Endothelial cell of umbilical vein (primary cell): ENCODE data around the gene PILRA. TPM values are rescaled to one million over a fixed set of nuclear protein-coding genes. Genes with fewer than 3 reads are reported as not detected.

Experiments used
- BruUV-seq: library from RNA; stranded (reverse); fragments of 400-500 nt; replicated peaks from 2 replicates; lab custom pipeline; 2021; lab: Mats Ljungman, UMichigan
- CTCF ChIA-PET: fragments of 300-600, 350-600 bp; sonication (Branson Sonifier 250); formaldehyde crosslinking; loops from one replicate; lab custom pipeline; 2021; ENCODE audit warnings: antibody characterized with exemption, inconsistent platforms; lab: Charles Lee
- POLR2A ChIA-PET: fragments of 300-600, 350-600 bp; sonication (Branson Sonifier 250); formaldehyde crosslinking; loops from one replicate; lab custom pipeline; 2021; ENCODE audit warnings: antibody characterized with exemption, inconsistent platforms; lab: Charles Lee
- DNase-seq: peaks from one replicate; pipeline ENCODE4 v3.0.0-alpha.2; 2011; ENCODE audit warnings: low read depth, low spot score
- FAIRE-seq: peaks from 2 replicates; lab custom pipeline; 2011; peaks lifted over from hg19 to GRCh38; lab: Jason Lieb, UNC
- H2AFZ ChIP-seq: 2 replicates; pipeline ENCODE4 v1.6.0; 2012; ENCODE audit warnings: low read depth, low read length, control low read depth, inconsistent platforms
- H3K27ac ChIP-seq: 2 replicates; pipeline ENCODE4 v1.5.1; 2011; ENCODE audit warnings: low read depth, mild to moderate bottlenecking, control low read depth, low read length, moderate library complexity; ENCODE audit not compliant: insufficient read depth
- H3K27me3 ChIP-seq, 2 experiments: 2 replicates each; pipeline versions ENCODE4 v1.6.0 to v1.6.1; 2011; ENCODE audit warnings: low read length in 2 of 2, mixed read lengths in 1 of 2; ENCODE audit not compliant: control insufficient read depth in 2 of 2, insufficient read depth in 2 of 2
- H3K36me3 ChIP-seq, 2 experiments: 2 replicates in 1 of 2; 3 replicates in 1 of 2; pipeline ENCODE4 v1.5.1; 2011; ENCODE audit warnings: low read length in 2 of 2, mild to moderate bottlenecking in 1 of 2, moderate library complexity in 1 of 2; ENCODE audit not compliant: control insufficient read depth in 2 of 2, insufficient read depth in 2 of 2; ENCODE audit errors: extremely low read depth in 1 of 2
- H3K4me1 ChIP-seq: 3 replicates; pipeline ENCODE4 v1.5.1; 2011; ENCODE audit warnings: mild to moderate bottlenecking, low read length; ENCODE audit not compliant: control insufficient read depth, insufficient read depth; ENCODE audit errors: extremely low read depth
- H3K4me2 ChIP-seq: 2 replicates; pipeline ENCODE4 v1.6.1; 2011; ENCODE audit warnings: low read length, control low read depth, mixed read lengths; ENCODE audit not compliant: insufficient read depth
- H3K4me3 ChIP-seq, 3 experiments: fragments of 200-600 bp in 1 of 3; sonication (generic), shearing (Covaris generic) in 1 of 3; replicated peaks in 1 of 3; 2 replicates each; pipeline ENCODE4 v1.5.1; 2011 to 2016; ENCODE audit warnings: control low read depth in 3 of 3, low read length in 3 of 3, mild to moderate bottlenecking in 2 of 3, inconsistent platforms in 1 of 3, low read depth in 1 of 3, moderate library complexity in 1 of 3; ENCODE audit not compliant: insufficient read depth in 1 of 3
- H3K79me2 ChIP-seq: 2 replicates; pipeline ENCODE4 v1.6.0; 2012; ENCODE audit warnings: low read length, inconsistent platforms; ENCODE audit not compliant: control insufficient read depth, insufficient read depth
- H3K9ac ChIP-seq: replicated peaks from 2 replicates; pipeline ENCODE3; 2011; ENCODE audit warnings: low read length, control low read depth; ENCODE audit not compliant: insufficient read depth; ENCODE audit errors: extremely low read depth
- H3K9me1 ChIP-seq: replicated peaks from 3 replicates; pipeline ENCODE4 v1.6.0; 2011; ENCODE audit warnings: mild to moderate bottlenecking, low read length; ENCODE audit not compliant: control insufficient read depth, insufficient read depth; ENCODE audit errors: extremely low read depth
- H3K9me3 ChIP-seq: replicated peaks from 2 replicates; pipeline ENCODE4 v1.5.1; 2012; ENCODE audit warnings: low read length, inconsistent platforms; ENCODE audit not compliant: control insufficient read depth, insufficient read depth
- H4K20me1 ChIP-seq: replicated peaks from 2 replicates; pipeline ENCODE3; 2011; ENCODE audit warnings: mild to moderate bottlenecking, low read length; ENCODE audit not compliant: control insufficient read depth, insufficient read depth; ENCODE audit errors: extremely low read depth
- EZH2 ChIP-seq: IDR thresholded peaks from 2 replicates; pipeline ENCODE4 v1.6.1; 2012; ENCODE audit warnings: borderline replicate concordance, low read depth, mild to moderate bottlenecking, moderate library complexity, low read length, inconsistent platforms; ENCODE audit not compliant: severe bottlenecking
- FOS ChIP-seq: IDR thresholded peaks from 2 replicates; pipeline ENCODE4 v1.6.1; 2011; ENCODE audit warnings: mild to moderate bottlenecking, low read length, moderate library complexity, borderline replicate concordance; ENCODE audit not compliant: insufficient read depth
- GATA2 ChIP-seq: IDR thresholded peaks from 2 replicates; pipeline ENCODE4 v1.7.0; 2011; ENCODE audit warnings: low read depth, mild to moderate bottlenecking, moderate library complexity, mixed read lengths, low read length; ENCODE audit not compliant: insufficient read length, insufficient read depth
- JUN ChIP-seq: IDR thresholded peaks from 2 replicates; pipeline ENCODE4 v1.6.1; 2011; ENCODE audit warnings: borderline replicate concordance, low read depth; ENCODE audit not compliant: insufficient read length, insufficient read depth
- MYC ChIP-seq: IDR thresholded peaks from one replicate; pipeline ENCODE4 v1.6.1; 2011; ENCODE audit warnings: mild to moderate bottlenecking, low read depth, low read length
- POLR2A ChIP-seq: IDR thresholded peaks from 2 replicates; pipeline ENCODE4 v1.6.1; 2012; ENCODE audit warnings: low read depth, mild to moderate bottlenecking, control low read depth, low read length
- POLR2AphosphoS5 ChIP-seq: IDR thresholded peaks from 2 replicates; pipeline ENCODE4 v1.6.1; 2012; ENCODE audit warnings: low read depth, mild to moderate bottlenecking, control low read depth, low read length, moderate library complexity; ENCODE audit not compliant: insufficient read depth
- dilution Hi-C: fragments of 300-500 bp; cut with MboI; formaldehyde crosslinking; loops from one replicate; pipeline ENCODE4 v1.15.0; 2019; ENCODE audit warnings: low sequenced_read_pairs; ENCODE audit not compliant: extremely low pct_ligation_motif_present
- intact Hi-C: fragments of 100-400 bp; cut with micrococcal nuclease; formaldehyde crosslinking; loops from one replicate; pipeline ENCODE4 v1.10.0; 2022
- polyA plus RNA-seq, 4 experiments: library from polyadenylated mRNA; depleted of rRNA in 3 of 4; stranded (reverse) in 3 of 4; unstranded in 1 of 4; fragments of >200 nt; gene quantifications; 2 replicates each; pipeline versions ENCODE4 v1.2.1 to v1.2.3, GENCODE V29; 2011 to 2012; ENCODE audit warnings: missing spikeins in 1 of 4
- total RNA-seq: library from RNA; stranded (reverse); gene quantifications from 2 replicates; pipeline ENCODE4 v1.2.3, GENCODE V29; 2021
- TF ChIP-seq, protein P1 (sequence below): IDR thresholded peaks from 2 replicates; pipeline ENCODE4 v1.6.1; 2011; ENCODE audit not compliant: insufficient read depth, insufficient read length
- TF ChIP-seq, protein P2 (sequence below), 2 donors: IDR thresholded peaks; 1 replicate in 1 of 2; 2 replicates in 1 of 2; pipeline ENCODE4 v1.5.1; 2011; ENCODE audit warnings: low read length in 2 of 2, mild to moderate bottlenecking in 2 of 2, moderate library complexity in 2 of 2, control low read depth in 1 of 2, inconsistent platforms in 1 of 2, low read depth in 1 of 2; ENCODE audit not compliant: insufficient read depth in 1 of 2; ENCODE audit errors: extremely low read depth in 1 of 2

PILRA gene
- total and polyA plus RNA-seq, 2 donors (not counting 3 experiments of a cell fraction or from before 2014, with no cell fraction given) = 0.61 to 1.3 TPM

DNA sequence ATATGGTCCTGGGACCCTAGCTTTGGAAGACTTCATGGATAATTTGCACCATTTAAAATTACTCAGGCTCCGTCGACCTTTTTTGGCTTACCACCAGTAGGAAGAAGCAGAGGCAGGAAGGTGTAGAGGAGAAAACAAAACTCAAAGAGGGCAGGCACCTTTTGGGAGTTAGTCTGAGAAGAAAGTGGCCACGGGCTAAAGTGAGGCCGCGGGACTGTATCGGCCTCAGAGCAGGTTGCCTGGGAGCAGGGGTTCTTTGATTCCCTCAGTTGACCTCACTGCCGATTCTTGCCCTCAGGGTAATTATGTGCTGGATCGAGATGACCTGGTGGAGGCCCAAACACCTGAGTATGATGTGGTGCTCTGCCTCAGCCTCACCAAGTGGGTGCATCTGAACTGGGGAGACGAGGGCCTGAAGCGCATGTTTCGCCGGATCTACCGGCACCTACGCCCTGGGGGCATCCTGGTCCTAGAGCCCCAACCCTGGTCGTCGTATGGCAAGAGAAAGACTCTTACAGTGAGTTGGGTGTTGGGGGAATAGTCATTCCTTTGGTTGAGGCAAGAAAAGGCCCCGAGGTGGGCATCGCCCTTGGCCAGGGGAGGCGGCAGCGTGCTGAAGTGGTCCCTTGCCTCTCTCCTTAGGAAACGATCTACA, 59.5 kb downstream of the PILRA start:
- no TSS peak for BruUV-seq
- Histone ChIP-seq H3K27me3 (no peaks in the 10 kb centered on the region), H3K79me2 (peaks cover 49% of the 10 kb centered on the region), H3K36me3 (peaks cover 5 to 20% of the 10 kb centered on the region in 2 experiments), H4K20me1 (no peaks in the 10 kb centered on the region), H3K9ac (no peak overlapping the region), H3K27ac (no peak overlapping the region), H3K4me1 (peaks cover 28% of the 10 kb centered on the region), H3K9me1 (no peaks in the 10 kb centered on the region), H3K9me3 (no peaks in the 10 kb centered on the region), H2AFZ (no peak overlapping the region), H3K4me2 (no peak overlapping the region), H3K4me3 (no peak overlapping the region)
- POLR2A ChIA-PET = interaction anchor here (0.6 to 1.4 kb wide), 2 partner anchors 12 to 379 kb away, joined by 3 to 4 read pairs; no protein-coding TSS in a partner anchor
- DNase-seq (no peak), FAIRE-seq (no peak)
- CTCF ChIA-PET = no interaction called here
- TF ChIP-seq, protein P1, sequence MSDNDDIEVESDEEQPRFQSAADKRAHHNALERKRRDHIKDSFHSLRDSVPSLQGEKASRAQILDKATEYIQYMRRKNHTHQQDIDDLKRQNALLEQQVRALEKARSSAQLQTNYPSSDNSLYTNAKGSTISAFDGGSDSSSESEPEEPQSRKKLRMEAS = no peak
- TF ChIP-seq POLR2A = peak; percentile 39
- no peak for TF ChIP-seq GATA2
- TF ChIP-seq MYC = no peak
- TF ChIP-seq FOS = no peak
- dilution Hi-C loops = no loop called here
- intact Hi-C loops = no loop called here

DNA sequence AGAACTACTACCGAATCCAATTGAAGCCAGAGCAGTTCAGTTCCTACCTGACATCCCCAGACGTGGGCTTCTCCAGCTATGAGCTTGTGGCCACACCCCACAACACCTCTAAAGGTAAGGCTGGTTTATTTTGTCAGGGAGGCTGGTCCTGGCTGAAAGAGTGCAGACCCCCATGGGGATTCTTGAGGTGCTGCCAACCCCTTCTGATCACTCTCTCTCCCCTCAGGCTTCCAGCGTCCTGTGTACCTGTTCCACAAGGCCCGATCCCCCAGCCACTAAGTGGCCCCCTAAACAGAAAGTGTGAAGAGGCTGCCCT, 59.9 kb downstream of the PILRA start:
- no peaks in the 10 kb centered on the region for H3K9me3 ChIP-seq
- no peak overlapping the region for H3K9ac ChIP-seq
- DNase-seq (no peak), FAIRE-seq (no peak)
- H3K27me3 ChIP-seq = no peaks in the 10 kb centered on the region
- no peak overlapping the region for H3K4me3 ChIP-seq
- dilution Hi-C loops (no loop called here), intact Hi-C loops (no loop called here)
- peaks cover 28% of the 10 kb centered on the region for H3K4me1 ChIP-seq
- H3K79me2 ChIP-seq = peaks cover 49% of the 10 kb centered on the region
- H2AFZ ChIP-seq = no peak overlapping the region
- no peak overlapping the region for H3K4me2 ChIP-seq
- ChIA-PET POLR2A (interaction anchor here (0.6 to 1.4 kb wide), 2 partner anchors 11 to 379 kb away, joined by 3 to 4 read pairs; no protein-coding TSS in a partner anchor), CTCF (no interaction called here)
- H3K27ac ChIP-seq = no peak overlapping the region
- no peaks in the 10 kb centered on the region for H4K20me1 ChIP-seq
- H3K36me3 ChIP-seq = peaks cover 5 to 20% of the 10 kb centered on the region in 2 experiments
- TF ChIP-seq POLR2A (no peak), MYC (no peak), POLR2AphosphoS5 (no peak), FOS (no peak), GATA2 (no peak), JUN (no peak), EZH2 (no peak)
- TF ChIP-seq, protein P1 = no peak
- TF ChIP-seq, protein P2, sequence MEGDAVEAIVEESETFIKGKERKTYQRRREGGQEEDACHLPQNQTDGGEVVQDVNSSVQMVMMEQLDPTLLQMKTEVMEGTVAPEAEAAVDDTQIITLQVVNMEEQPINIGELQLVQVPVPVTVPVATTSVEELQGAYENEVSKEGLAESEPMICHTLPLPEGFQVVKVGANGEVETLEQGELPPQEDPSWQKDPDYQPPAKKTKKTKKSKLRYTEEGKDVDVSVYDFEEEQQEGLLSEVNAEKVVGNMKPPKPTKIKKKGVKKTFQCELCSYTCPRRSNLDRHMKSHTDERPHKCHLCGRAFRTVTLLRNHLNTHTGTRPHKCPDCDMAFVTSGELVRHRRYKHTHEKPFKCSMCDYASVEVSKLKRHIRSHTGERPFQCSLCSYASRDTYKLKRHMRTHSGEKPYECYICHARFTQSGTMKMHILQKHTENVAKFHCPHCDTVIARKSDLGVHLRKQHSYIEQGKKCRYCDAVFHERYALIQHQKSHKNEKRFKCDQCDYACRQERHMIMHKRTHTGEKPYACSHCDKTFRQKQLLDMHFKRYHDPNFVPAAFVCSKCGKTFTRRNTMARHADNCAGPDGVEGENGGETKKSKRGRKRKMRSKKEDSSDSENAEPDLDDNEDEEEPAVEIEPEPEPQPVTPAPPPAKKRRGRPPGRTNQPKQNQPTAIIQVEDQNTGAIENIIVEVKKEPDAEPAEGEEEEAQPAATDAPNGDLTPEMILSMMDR (IDR thresholded peaks at IDR 0.05; ENCODE audit: extremely low read depth in 1 of 2, insufficient read depth in 1 of 2, low read depth in 1 of 2, low read length in 2 of 2) = no peak
- no TSS peak for BruUV-seq
- no peaks in the 10 kb centered on the region for H3K9me1 ChIP-seq
